GM18907 (cell line): ENCODE results near the gene PRR12.

Experiments
- ATAC-seq: cut with Tn5 transposase; IDR thresholded peaks from one replicate; pipeline ENCODE4 v1.9.1; 2021; ENCODE audit warnings: mild to moderate bottlenecking, moderate library complexity; ENCODE audit not compliant: unreplicated experiment

PRR12 gene

DNA sequence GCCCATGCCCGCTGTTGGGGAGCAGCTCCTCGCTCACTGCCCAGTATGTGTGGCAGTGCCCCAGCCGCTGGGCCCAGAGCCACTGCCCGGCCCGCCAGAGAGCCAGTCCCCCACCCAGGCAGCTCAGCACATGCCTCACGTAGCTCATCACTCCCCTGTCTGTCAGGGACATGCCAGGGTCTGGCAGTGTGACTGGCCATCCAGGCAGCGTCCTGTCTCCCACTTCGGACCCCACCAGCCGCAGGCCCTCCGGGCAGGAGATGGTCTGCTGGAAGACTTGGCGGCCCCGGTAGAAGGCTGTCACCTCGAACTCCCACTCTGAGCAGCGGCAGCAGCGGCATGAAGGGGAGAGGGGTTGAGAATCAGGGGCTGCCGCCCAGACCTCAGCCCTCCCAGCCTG is 71.0 kb downstream of the PRR12 start:
- ATAC-seq, result no peak

- ATAC-seq, result no peak
These were observed 72.2 kb downstream of the PRR12 start for GRCh38 chr19:49663224-49663623.

DNA sequence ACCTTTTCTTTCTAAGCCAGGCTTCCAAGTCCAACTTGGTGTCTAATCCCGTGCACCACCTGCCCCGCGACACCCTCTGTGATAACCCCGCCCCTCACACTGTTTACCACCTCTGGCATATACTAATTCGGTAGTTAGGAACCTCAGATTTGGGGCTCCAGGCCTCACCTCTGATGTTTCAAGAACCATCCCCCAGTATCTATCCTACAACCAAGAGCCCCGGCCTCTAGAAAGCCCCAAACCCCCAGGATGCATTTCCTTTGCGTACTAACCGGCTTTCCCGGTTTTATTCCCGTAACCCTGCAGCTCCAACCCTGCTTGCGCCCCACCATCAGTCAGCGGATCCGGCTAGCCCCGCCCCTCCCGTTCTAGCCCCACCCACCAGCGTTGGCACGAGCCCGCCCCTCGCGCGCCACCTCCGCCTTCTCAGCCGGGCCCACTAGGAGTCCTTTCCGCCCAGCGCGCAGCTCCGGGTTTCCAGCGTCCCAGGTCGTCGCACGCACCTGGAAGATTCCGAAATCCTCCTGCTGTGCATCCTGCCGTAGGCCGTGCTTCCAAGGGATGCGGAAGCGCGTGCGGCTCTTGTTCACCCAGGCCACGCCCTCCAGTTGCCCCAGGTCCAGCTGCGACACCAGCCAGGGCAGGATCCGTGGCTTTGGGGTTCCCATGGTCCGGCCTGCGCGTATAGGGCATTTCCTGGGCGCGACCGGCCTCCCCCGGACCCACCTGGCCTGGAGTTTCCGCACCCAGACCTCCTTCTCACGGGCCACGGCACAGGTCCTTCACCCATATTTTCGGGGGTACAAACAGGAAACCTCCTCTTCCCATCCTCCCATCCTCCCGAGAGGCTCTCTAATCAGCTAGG is 73.4 kb downstream of the PRR12 start:
- ATAC-seq, result no peak

- ATAC-seq, result no peak
These were observed 74.0 kb downstream of the PRR12 start for GRCh38 chr19:49665036-49665350.

GRCh38 chr19:49665351-49666119 is 74.6 kb downstream of the PRR12 start, which contains the start of the genes BCL2L12 and IRF3:
Gene BCL2L12, plus strand, starts transcription at chr19:49665933. Its CDS starts 760 bp downstream, at chr19:49666693.
Gene IRF3, minus strand, starts transcription at chr19:49665857. Its CDS starts 1,019 bp downstream, at chr19:49664838.
- ATAC-seq, result peak; percentile 85

- no peak for ATAC-seq
These were observed 75.1 kb downstream of the PRR12 start for GRCh38 chr19:49666120-49666444.

DNA sequence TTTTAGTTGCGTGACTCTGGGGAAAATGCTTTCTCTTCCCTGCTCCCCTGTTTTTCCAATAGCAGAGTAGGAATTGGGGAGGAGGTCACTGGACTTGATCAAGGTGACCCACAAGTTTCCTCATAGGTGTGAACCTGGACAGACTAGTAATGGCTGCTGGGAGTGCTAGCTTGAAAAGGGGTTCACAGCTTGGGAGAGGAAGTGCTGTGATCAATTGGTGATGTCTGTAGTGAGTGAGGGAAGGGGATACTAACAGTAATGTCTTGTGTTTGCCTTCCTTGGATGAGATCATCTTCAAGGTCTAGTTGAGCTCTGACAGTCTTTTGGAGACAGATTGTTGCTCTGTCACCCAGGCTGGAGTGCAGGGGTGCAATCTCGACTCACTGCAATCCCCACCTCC is 76.5 kb downstream of the PRR12 start:
- ATAC-seq, result no peak

GRCh38 chr19:49669516-49669915 is 78.5 kb downstream of the PRR12 start:
- no peak for ATAC-seq

GRCh38 chr19:49672131-49672919 is 81.3 kb downstream of the PRR12 start:
- ATAC-seq, result no peak
